SK-N-MC (cell line): ENCODE data around the gene DPP7.
"Not testable (repeated sequence)": the region's sequence is repeated elsewhere in the genome, so short reads cannot be mapped to it uniquely, and the experiment has no call there.

ENCODE experiments used
- EZH2 ChIP-seq: fragments of 200-600 bp; sonication (generic); IDR thresholded peaks from one replicate; pipeline ENCODE4 v1.6.1; 2017; ENCODE audit warnings: antibody characterized with exemption
- POLR2AphosphoS5 ChIP-seq: IDR thresholded peaks from 2 replicates; pipeline ENCODE4 v1.6.1; 2012; ENCODE audit warnings: mild to moderate bottlenecking, low read depth, low read length, borderline replicate concordance

DNA sequence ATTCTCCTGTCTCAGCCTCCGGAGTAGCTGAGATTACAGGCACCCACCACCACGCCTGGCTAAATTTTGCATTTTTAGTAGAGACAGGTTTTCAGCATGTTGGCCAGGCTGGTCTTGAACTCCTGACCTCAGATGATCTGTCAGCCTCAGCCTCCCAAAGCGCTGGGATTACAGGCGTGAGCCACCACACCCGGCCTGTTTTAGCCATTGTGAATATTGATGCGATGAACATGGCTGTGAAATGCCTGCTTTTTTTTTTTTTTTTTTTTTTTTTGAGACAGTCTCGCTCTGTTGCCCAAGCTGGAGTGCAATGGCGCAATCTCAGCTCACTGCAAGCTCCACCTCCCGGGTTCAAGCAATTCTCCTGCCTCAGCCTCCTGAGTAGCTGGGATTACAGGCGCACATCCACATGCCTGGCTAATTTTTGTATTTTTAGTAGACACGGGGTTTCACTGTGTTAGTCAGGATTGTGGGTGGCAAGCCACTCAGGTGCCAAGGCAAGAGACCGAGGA, 3.6 kb upstream of the DPP7 start:
- not testable (repeated sequence) for TF ChIP-seq EZH2, POLR2AphosphoS5
